ENCODE data around the gene C3orf20. TPM values are rescaled to one million over a fixed set of nuclear protein-coding genes. Genes with fewer than 3 reads are reported as not detected.

C3orf20 gene
- total RNA-seq, 1 experiment from 2014 or later = not detected

DNA sequence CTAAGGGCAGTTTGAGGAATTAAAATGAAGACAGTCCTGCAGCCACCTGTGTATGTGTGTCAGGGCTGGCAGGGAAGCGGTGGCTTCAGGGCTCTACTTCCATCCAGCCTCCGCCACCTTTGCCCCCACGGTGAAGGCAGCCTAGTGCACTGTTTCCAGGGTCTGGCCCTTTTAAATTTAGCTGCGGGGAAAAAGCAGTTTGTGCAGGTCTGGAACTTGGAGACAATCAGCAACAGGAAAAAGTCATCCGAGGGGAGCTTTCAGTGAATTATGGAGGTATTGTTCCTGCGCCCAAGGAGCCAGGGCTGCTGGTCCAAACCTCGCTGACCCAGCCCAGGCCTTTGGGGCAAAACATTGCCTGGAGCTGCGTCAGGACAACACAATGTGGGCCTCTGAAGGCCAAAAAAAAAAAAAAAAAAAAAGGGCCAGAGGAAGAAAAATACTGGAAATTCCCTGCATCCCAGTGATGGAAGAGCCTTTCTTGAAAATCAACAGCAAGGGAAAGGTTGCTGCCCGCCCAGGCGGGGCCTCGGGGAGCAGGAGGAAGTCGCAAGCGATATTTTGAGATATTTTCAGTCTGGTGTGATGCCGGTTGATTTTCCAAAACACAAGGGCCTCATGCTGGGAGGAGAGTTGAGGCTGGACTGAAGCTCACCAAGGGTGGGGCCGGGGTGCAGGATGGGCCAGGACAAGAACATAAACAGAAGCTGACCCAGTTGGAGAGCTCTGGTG, 118.4 kb downstream of the C3orf20 start:
- ATAC-seq (no peak), DNase-seq (ENCODE audit: low read depth, low spot score) (no peak)
- TF ChIP-seq, protein P1, sequence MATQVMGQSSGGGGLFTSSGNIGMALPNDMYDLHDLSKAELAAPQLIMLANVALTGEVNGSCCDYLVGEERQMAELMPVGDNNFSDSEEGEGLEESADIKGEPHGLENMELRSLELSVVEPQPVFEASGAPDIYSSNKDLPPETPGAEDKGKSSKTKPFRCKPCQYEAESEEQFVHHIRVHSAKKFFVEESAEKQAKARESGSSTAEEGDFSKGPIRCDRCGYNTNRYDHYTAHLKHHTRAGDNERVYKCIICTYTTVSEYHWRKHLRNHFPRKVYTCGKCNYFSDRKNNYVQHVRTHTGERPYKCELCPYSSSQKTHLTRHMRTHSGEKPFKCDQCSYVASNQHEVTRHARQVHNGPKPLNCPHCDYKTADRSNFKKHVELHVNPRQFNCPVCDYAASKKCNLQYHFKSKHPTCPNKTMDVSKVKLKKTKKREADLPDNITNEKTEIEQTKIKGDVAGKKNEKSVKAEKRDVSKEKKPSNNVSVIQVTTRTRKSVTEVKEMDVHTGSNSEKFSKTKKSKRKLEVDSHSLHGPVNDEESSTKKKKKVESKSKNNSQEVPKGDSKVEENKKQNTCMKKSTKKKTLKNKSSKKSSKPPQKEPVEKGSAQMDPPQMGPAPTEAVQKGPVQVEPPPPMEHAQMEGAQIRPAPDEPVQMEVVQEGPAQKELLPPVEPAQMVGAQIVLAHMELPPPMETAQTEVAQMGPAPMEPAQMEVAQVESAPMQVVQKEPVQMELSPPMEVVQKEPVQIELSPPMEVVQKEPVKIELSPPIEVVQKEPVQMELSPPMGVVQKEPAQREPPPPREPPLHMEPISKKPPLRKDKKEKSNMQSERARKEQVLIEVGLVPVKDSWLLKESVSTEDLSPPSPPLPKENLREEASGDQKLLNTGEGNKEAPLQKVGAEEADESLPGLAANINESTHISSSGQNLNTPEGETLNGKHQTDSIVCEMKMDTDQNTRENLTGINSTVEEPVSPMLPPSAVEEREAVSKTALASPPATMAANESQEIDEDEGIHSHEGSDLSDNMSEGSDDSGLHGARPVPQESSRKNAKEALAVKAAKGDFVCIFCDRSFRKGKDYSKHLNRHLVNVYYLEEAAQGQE (IDR thresholded peaks at IDR 0.05; ENCODE audit: insufficient read depth in 1 of 2, low read depth in 2 of 2, low read length in 1 of 2) = no peak
- no peak for TF ChIP-seq POLR2AphosphoS5 (IDR thresholded peaks at IDR 0.05; ENCODE audit: low read depth, low read length)
- no peak for TF ChIP-seq TCF7L2 (IDR thresholded peaks at IDR 0.05; ENCODE audit: low read depth, low read length)
- TF ChIP-seq SIN3A (IDR thresholded peaks at IDR 0.05; ENCODE audit: borderline replicate concordance, insufficient read depth, low read depth, low read length) = no peak
- TF ChIP-seq, protein P2, sequence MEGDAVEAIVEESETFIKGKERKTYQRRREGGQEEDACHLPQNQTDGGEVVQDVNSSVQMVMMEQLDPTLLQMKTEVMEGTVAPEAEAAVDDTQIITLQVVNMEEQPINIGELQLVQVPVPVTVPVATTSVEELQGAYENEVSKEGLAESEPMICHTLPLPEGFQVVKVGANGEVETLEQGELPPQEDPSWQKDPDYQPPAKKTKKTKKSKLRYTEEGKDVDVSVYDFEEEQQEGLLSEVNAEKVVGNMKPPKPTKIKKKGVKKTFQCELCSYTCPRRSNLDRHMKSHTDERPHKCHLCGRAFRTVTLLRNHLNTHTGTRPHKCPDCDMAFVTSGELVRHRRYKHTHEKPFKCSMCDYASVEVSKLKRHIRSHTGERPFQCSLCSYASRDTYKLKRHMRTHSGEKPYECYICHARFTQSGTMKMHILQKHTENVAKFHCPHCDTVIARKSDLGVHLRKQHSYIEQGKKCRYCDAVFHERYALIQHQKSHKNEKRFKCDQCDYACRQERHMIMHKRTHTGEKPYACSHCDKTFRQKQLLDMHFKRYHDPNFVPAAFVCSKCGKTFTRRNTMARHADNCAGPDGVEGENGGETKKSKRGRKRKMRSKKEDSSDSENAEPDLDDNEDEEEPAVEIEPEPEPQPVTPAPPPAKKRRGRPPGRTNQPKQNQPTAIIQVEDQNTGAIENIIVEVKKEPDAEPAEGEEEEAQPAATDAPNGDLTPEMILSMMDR (IDR thresholded peaks at IDR 0.05) = no peak
- Histone ChIP-seq H3K27ac (ENCODE audit: low read length) (no peak overlapping the region), H3K4me3 (ENCODE audit: low read depth in 2 of 2, low read length in 2 of 2) (no peak overlapping the region), H3K27me3 (ENCODE audit: control insufficient read depth, insufficient read depth, low read length) (no peaks in the 10 kb centered on the region), H3K36me3 (ENCODE audit: control insufficient read depth, insufficient read depth, low read length) (no peaks in the 10 kb centered on the region), H3K4me1 (ENCODE audit: control insufficient read depth, insufficient read depth, low read length) (no peaks in the 10 kb centered on the region), H3K9me3 (ENCODE audit: control insufficient read depth, insufficient read depth, low read depth, low read length) (no peaks in the 10 kb centered on the region)
- in situ Hi-C loops (cut with HindIII; ENCODE audit: low pct_unique_long_range_greater_than_20kb, low sequenced_read_pairs) (no loop called here), intact Hi-C loops (cut with micrococcal nuclease; ENCODE audit: unreplicated experiment) (no loop called here)
- BruUV-seq (replicated peaks) = no TSS peak
- ChIA-PET CTCF (no interaction called here), POLR2A (interaction anchor here (0.6 kb wide), 2 partner anchors 9 to 119 kb away, joined by 3 to 12 read pairs; no protein-coding TSS in a partner anchor)

DNA sequence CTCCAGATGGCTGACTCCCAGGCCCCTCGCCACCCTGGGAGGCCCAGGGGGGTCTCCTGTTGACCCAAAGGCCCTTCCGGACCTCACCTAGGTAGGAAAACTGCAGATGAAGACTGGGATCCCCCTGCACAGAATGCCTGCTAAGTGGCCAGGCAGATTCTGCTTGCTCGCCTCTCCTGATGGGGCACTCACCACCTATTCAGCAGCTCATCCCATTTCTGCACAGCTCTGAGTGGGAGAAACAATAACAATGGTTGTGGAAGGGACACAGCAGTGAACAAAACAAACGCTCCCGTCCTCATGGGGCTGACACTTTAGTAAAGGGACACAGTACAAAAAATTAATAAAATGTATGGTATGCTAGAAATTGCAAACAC, 118.9 kb downstream of the C3orf20 start:
- Histone ChIP-seq H3K9me3 (ENCODE audit: control insufficient read depth, insufficient read depth, low read depth, low read length) (no peaks in the 10 kb centered on the region), H3K27ac (ENCODE audit: low read length) (no peak overlapping the region), H3K4me1 (ENCODE audit: control insufficient read depth, insufficient read depth, low read length) (no peaks in the 10 kb centered on the region), H3K27me3 (ENCODE audit: control insufficient read depth, insufficient read depth, low read length) (no peaks in the 10 kb centered on the region), H3K4me3 (ENCODE audit: low read depth in 2 of 2, low read length in 2 of 2) (no peak overlapping the region), H3K36me3 (ENCODE audit: control insufficient read depth, insufficient read depth, low read length) (no peaks in the 10 kb centered on the region)
- no peak for ATAC-seq
- intact Hi-C loops (cut with micrococcal nuclease; ENCODE audit: unreplicated experiment) (no loop called here), in situ Hi-C loops (cut with HindIII; ENCODE audit: low pct_unique_long_range_greater_than_20kb, low sequenced_read_pairs) (no loop called here)
- ChIA-PET CTCF (no interaction called here), POLR2A (no interaction called here)
- DNase-seq (ENCODE audit: low read depth, low spot score) = no peak
- no peak for TF ChIP-seq TCF7L2 (IDR thresholded peaks at IDR 0.05; ENCODE audit: low read depth, low read length)
- no peak for TF ChIP-seq POLR2AphosphoS5 (IDR thresholded peaks at IDR 0.05; ENCODE audit: low read depth, low read length)
- TF ChIP-seq, protein P1 (IDR thresholded peaks at IDR 0.05; ENCODE audit: insufficient read depth in 1 of 2, low read depth in 2 of 2, low read length in 1 of 2) = no peak
- TF ChIP-seq, protein P2 (IDR thresholded peaks at IDR 0.05) = no peak
- no peak for TF ChIP-seq SIN3A (IDR thresholded peaks at IDR 0.05; ENCODE audit: borderline replicate concordance, insufficient read depth, low read depth, low read length)
- no TSS peak for BruUV-seq (replicated peaks)
